Liver (tissue), 9 donors: ENCODE measurements around the gene KDM3B. TPM values are rescaled to one million over a fixed set of nuclear protein-coding genes. Genes with fewer than 3 reads are reported as not detected.

ENCODE experiments used
- DNase-seq: peaks from one replicate; pipeline ENCODE4 v3.0.0-alpha.2; 2017; ENCODE audit warnings: low spot score
- H3K27ac ChIP-seq, 2 donors: one replicate each; pipeline ENCODE4 v1.7.0; 2013; ENCODE audit warnings: inconsistent platforms in 2 of 2, low read length in 2 of 2, control low read depth in 1 of 2, low read depth in 1 of 2, mild to moderate bottlenecking in 1 of 2
- H3K27me3 ChIP-seq, 4 donors: one replicate each; pipeline versions ENCODE4 v1.6.1 to v1.7.0; 2013; ENCODE audit warnings: low read length in 3 of 4, inconsistent platforms in 1 of 4, mild to moderate bottlenecking in 1 of 4, moderate library complexity in 1 of 4; ENCODE audit not compliant: control insufficient read depth in 4 of 4, insufficient read depth in 4 of 4
- H3K36me3 ChIP-seq, 4 donors: one replicate each; pipeline versions ENCODE4 v1.6.1 to v1.7.0; 2013; ENCODE audit warnings: low read length in 3 of 4, mild to moderate bottlenecking in 3 of 4, low read depth in 1 of 4, moderate library complexity in 1 of 4; ENCODE audit not compliant: control insufficient read depth in 4 of 4, insufficient read depth in 3 of 4
- H3K4me1 ChIP-seq, 4 donors: one replicate each; pipeline versions ENCODE4 v1.6.1 to v1.7.0; 2013; ENCODE audit warnings: low read length in 3 of 4, mild to moderate bottlenecking in 3 of 4, moderate library complexity in 1 of 4; ENCODE audit not compliant: control insufficient read depth in 4 of 4, insufficient read depth in 4 of 4
- H3K4me3 ChIP-seq, 3 donors: one replicate each; pipeline versions ENCODE4 v1.6.1 to v1.7.0; 2013; ENCODE audit warnings: low read length in 3 of 3, control low read depth in 1 of 3, low read depth in 1 of 3, mild to moderate bottlenecking in 1 of 3
- H3K9ac ChIP-seq, 2 donors: one replicate each; pipeline ENCODE4 v1.7.0; 2013; ENCODE audit warnings: low read length in 2 of 2, mild to moderate bottlenecking in 2 of 2, moderate library complexity in 2 of 2, control low read depth in 1 of 2, low read depth in 1 of 2
- H3K9me3 ChIP-seq, 4 donors: one replicate each; pipeline versions ENCODE4 v1.6.1 to v1.7.0; 2013; ENCODE audit warnings: low read length in 3 of 4; ENCODE audit not compliant: control insufficient read depth in 4 of 4
- EGR1 ChIP-seq, 2 donors: IDR thresholded peaks; 2 replicates each; pipeline ENCODE4 v1.6.1; 2016 to 2018; ENCODE audit warnings: antibody characterized with exemption in 2 of 2, low read depth in 2 of 2
- HNF4A ChIP-seq, 2 donors: conservative IDR thresholded peaks; 2 replicates each; pipeline ENCODE4 v1.6.1; 2016; ENCODE audit warnings: antibody characterized with exemption in 2 of 2, mild to moderate bottlenecking in 2 of 2
- HNF4G ChIP-seq: IDR thresholded peaks from 2 replicates; pipeline ENCODE4 v1.6.1; 2016; ENCODE audit warnings: antibody characterized with exemption
- RAD21 ChIP-seq, 2 donors: IDR thresholded peaks; 2 replicates each; pipeline ENCODE4 v1.6.1; 2016; ENCODE audit warnings: antibody characterized with exemption in 2 of 2, mild to moderate bottlenecking in 2 of 2
- RXRA ChIP-seq, 2 donors: IDR thresholded peaks; 2 replicates each; pipeline ENCODE4 v1.6.1; 2017 to 2018; ENCODE audit warnings: antibody characterized with exemption in 2 of 2, mild to moderate bottlenecking in 1 of 2
- YY1 ChIP-seq: IDR thresholded peaks from 2 replicates; pipeline ENCODE4 v1.6.1; 2016; ENCODE audit warnings: antibody characterized with exemption, mild to moderate bottlenecking
- WGBS: extraction: QIAGEN DNeasy Blood & Tissue Kit; methylation state at CpG from one replicate; pipeline ENCODE4 v1.1.7; 2013; 5-methylcytosine and 5-hydroxymethylcytosine counted together
- polyA plus RNA-seq, 2 donors: library from polyadenylated mRNA; stranded (reverse) in 1 of 2; unstranded in 1 of 2; fragments of 200-250 nt in 1 of 2; fragments of >200 nt in 1 of 2; fragmentation: Nextera tagmentation in 1 of 2; extraction: Ambion mirVana in 1 of 2; gene quantifications; one replicate each; pipeline versions ENCODE4 v1.2.1 to v1.2.3, GENCODE V29; 2013 to 2015
- total RNA-seq, 2 donors: library from RNA; depleted of rRNA; stranded (reverse); fragments of >200 nt; gene quantifications; one replicate each; pipeline ENCODE4 v1.2.3, GENCODE V29; 2014
- TF ChIP-seq, protein P1 (sequence below): IDR thresholded peaks from 2 replicates; pipeline ENCODE4 v1.6.1; 2016; ENCODE audit warnings: antibody characterized with exemption
- TF ChIP-seq, protein P2 (sequence below): IDR thresholded peaks from 2 replicates; pipeline ENCODE4 v1.6.1; 2016; ENCODE audit warnings: antibody characterized with exemption
- donor health status: healthy.
- donor health status: healthy.
- donor health status: healthy.
- donor health status: healthy.
- donor health status: healthy.

Gene KDM3B
- total and polyA plus RNA-seq, 4 donors, result 6.8 to 39.6 (median 18.8) TPM

DNA sequence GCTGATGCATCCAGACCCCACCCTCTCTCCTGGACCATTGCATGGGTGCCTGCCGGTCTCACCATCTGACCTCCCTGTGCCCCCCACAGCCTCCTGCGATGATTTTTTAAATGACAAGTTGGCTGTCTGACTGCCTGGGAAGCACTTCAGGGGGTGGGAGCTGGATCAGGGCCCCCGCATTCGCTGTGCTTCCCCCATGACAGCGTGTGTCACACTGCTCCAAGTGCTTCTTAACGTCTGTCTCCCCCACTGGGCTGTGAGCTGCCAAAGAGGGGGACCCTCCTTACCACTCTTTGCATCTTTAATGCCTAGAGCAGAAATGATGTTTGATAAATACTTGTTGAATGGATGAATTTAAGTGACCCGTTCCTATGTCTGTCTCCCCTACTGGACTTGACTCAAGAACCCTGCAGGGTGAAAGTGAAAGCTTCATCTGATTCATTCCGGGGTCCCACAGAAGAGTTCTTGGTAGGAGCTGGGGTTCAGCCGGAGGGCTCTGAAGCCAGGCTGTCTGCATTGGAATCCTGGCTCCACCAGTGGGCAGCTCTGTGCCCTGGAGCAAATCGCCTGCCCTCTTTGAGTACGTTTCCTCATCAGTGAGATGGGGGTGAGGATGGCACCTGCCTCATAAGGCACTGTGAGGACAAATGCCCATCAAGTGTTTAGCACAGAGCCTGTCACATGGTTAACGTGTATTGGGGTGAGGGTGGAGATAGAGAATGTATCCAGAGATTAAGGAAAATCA, 105.2 kb downstream of the KDM3B start:
- Histone ChIP-seq H3K4me1 (peaks cover 0 to 3% (median 0%) of the 10 kb centered on the region in 4 donors), H3K27me3 (no peaks in the 10 kb centered on the region), H3K36me3 (no peaks in the 10 kb centered on the region), H3K27ac (peak overlapping the region in 1 of 2 donors; percentile 27), H3K9ac (no peak overlapping the region), H3K4me3 (no peak overlapping the region), H3K9me3 (no peaks in the 10 kb centered on the region)
- no peak for DNase-seq
- no peak for TF ChIP-seq HNF4A (conservative IDR thresholded peaks at IDR 0.05)
- TF ChIP-seq RAD21 (IDR thresholded peaks at IDR 0.05), result peak in 1 of 2 donors; percentile 5
- WGBS, result 76% methylated on average over 12 of the region's 12 CpGs

DNA sequence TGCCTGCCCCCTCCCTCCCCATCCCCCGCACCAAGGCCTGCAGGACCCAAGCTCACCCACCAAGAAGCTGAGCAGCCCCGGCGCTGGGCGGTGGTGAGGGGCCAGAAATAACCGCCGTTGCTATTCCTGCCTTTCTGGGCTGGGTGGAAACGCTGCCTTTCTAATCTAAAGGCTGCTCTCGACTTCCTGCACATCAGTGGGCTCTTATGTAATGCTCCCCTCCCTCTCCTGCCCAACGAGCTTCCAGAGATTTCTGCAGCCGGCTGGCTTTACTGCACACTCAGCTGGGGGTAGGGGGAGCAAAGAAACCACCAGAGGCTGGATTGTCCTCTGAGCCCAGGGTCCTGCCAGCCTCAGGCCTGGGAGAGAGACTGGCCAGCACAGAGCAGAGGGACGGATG, 105.9 kb downstream of the KDM3B start:
- no peak overlapping the region for H3K4me3 ChIP-seq
- DNase-seq, result no peak
- TF ChIP-seq, protein P1, sequence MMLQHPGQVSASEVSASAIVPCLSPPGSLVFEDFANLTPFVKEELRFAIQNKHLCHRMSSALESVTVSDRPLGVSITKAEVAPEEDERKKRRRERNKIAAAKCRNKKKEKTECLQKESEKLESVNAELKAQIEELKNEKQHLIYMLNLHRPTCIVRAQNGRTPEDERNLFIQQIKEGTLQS, result no peak
- TF ChIP-seq, protein P2, sequence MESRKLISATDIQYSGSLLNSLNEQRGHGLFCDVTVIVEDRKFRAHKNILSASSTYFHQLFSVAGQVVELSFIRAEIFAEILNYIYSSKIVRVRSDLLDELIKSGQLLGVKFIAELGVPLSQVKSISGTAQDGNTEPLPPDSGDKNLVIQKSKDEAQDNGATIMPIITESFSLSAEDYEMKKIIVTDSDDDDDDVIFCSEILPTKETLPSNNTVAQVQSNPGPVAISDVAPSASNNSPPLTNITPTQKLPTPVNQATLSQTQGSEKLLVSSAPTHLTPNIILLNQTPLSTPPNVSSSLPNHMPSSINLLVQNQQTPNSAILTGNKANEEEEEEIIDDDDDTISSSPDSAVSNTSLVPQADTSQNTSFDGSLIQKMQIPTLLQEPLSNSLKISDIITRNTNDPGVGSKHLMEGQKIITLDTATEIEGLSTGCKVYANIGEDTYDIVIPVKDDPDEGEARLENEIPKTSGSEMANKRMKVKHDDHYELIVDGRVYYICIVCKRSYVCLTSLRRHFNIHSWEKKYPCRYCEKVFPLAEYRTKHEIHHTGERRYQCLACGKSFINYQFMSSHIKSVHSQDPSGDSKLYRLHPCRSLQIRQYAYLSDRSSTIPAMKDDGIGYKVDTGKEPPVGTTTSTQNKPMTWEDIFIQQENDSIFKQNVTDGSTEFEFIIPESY, result no peak
- no peak for TF ChIP-seq YY1

DNA sequence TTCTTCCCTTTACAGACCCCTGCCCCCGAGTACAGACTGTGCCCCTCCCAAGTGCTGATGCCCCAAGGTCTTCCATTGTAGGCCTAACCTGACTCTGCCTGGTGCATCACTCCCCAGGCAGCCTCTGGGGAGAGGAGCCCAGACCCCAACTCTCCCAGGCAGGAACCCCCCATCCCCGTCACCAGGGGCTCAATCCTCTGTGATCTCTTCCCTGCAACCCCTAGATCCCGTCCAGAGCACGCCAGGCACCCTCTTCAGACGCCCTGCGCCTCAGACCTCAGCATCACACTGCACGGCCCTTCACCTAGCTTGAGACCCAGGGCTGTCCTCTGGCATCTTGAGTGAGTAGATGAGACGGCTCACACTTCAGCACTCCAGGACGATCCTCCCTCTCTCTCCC, 106.4 kb downstream of the KDM3B start:
- WGBS, result 81% methylated on average over 9 of the region's 9 CpGs
- Histone ChIP-seq H3K4me3 (no peak overlapping the region), H3K27me3 (no peaks in the 10 kb centered on the region), H3K4me1 (peaks cover 0 to 6% (median 5%) of the 10 kb centered on the region in 4 donors), H3K36me3 (no peaks in the 10 kb centered on the region), H3K27ac (peak overlapping the region in 1 of 2 donors; percentile 27), H3K9me3 (no peaks in the 10 kb centered on the region), H3K9ac (no peak overlapping the region)
- TF ChIP-seq RXRA (IDR thresholded peaks at IDR 0.05), result no peak
- TF ChIP-seq, protein P2, result no peak
- TF ChIP-seq YY1, result no peak
- no peak for TF ChIP-seq RAD21 (IDR thresholded peaks at IDR 0.05)
- no peak for TF ChIP-seq HNF4G
- no peak for TF ChIP-seq EGR1 (IDR thresholded peaks at IDR 0.05; ENCODE audit: low read depth in 2 of 2)
- DNase-seq, result no peak

More for the DNA sequence above, 105.9 kb downstream of the KDM3B start:
- no peaks in the 10 kb centered on the region for H3K9me3 ChIP-seq
- peak overlapping the region; percentile 27 to 28 for H3K27ac ChIP-seq
- H3K36me3 ChIP-seq, result no peaks in the 10 kb centered on the region
- no peak overlapping the region for H3K9ac ChIP-seq
- H3K4me1 ChIP-seq, result peaks cover 0 to 6% (median 4%) of the 10 kb centered on the region in 4 donors
- 66% methylated on average over 11 of the region's 11 CpGs for WGBS
- H3K27me3 ChIP-seq, result no peaks in the 10 kb centered on the region
